Measurements from ENCODE around the gene KRT27. TPM values are rescaled to one million over a fixed set of nuclear protein-coding genes. Genes with fewer than 3 reads are reported as not detected.
A peak's percentile ranks its signal among the peaks of the same experiment; 100 is the strongest.

The KRT27 gene
- total and polyA plus RNA-seq, 12 donors, result 0.34 to 0.56 TPM; not detected in 10

DNA sequence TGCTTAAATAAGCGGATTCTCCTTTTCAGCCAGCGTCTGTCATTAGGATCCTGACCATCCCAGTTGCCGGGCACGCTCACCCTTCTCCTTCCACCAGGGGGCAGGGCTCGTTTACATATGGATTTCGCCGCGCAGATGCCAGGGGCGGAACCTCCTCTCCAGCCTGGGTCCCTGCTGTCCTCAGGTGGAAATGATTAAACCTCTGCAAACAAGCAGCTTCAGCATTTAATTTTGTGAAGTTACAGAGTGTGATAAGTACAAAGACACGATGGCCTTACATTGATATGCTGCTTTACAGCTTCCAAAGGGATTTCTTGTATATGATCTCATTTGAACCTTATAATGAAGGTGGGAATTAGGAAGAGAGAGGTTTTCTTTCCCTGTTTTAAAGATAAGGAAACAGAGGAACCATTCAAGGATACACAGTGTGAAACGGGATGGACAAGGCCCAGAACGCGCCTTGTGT lies 21.3 kb upstream of the KRT27 start:
- Histone ChIP-seq H3K27me3 (peaks cover 55% of the 10 kb centered on the region), H3K9me3 (replicated peaks in 1 of 3) (no peaks in the 10 kb centered on the region), H3K36me3 (replicated peaks in 1 of 2) (no peaks in the 10 kb centered on the region), H3K27ac (no peak overlapping the region), H3K4me3 (no peak overlapping the region), H3K4me1 (replicated peaks in 1 of 2) (no peaks in the 10 kb centered on the region)
- WGBS, 4 donors, result 10 to 12% (median 12%) methylated on average over 13 of the region's 13 CpGs
- no peak for TF ChIP-seq POLR2A (IDR thresholded peaks at IDR 0.05)
- TF ChIP-seq, protein P1, sequence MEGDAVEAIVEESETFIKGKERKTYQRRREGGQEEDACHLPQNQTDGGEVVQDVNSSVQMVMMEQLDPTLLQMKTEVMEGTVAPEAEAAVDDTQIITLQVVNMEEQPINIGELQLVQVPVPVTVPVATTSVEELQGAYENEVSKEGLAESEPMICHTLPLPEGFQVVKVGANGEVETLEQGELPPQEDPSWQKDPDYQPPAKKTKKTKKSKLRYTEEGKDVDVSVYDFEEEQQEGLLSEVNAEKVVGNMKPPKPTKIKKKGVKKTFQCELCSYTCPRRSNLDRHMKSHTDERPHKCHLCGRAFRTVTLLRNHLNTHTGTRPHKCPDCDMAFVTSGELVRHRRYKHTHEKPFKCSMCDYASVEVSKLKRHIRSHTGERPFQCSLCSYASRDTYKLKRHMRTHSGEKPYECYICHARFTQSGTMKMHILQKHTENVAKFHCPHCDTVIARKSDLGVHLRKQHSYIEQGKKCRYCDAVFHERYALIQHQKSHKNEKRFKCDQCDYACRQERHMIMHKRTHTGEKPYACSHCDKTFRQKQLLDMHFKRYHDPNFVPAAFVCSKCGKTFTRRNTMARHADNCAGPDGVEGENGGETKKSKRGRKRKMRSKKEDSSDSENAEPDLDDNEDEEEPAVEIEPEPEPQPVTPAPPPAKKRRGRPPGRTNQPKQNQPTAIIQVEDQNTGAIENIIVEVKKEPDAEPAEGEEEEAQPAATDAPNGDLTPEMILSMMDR (IDR thresholded peaks at IDR 0.05), result peak; percentile 70 to 82 (median 78)
- intact Hi-C loops (cut with DNase I), result loop anchor here (5.0 to 10.0 kb wide), 2 partner anchors 851 to 864 kb away; no protein-coding TSS in a partner anchor
- peak; percentile 66 to 88 (median 77) for DNase-seq

DNA sequence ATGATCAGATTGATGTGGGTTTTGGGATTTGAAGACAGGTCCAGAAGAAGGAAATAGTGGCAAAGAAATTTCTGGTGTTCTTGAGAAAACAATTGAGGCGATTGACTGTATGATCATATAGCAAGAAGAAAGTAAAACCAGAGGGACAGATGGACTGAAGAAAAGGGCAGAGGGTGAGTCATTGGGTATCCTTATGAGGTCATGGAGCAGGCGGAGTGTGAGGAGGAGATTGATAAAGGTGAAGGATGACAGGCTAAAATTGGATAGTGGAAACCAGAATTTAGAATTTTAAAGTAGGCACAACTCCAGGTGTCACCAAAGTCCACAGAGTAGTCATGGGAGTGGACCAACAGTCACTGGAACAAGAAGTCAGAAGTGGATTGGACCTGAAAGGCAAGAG lies 18.8 kb upstream of the KRT27 start:
- WGBS, 4 donors, result 46 to 57% (median 51%) methylated on average over 2 of the region's 2 CpGs
- Histone ChIP-seq H3K4me1 (replicated peaks in 1 of 2) (no peaks in the 10 kb centered on the region), H3K36me3 (replicated peaks in 1 of 2) (no peaks in the 10 kb centered on the region), H3K27ac (no peak overlapping the region), H3K27me3 (peaks cover 42% of the 10 kb centered on the region), H3K9me3 (replicated peaks in 1 of 3) (no peaks in the 10 kb centered on the region), H3K4me3 (no peak overlapping the region)
- no peak for DNase-seq
- TF ChIP-seq, protein P1 (IDR thresholded peaks at IDR 0.05), result no peak
- TF ChIP-seq POLR2A (IDR thresholded peaks at IDR 0.05), result no peak
- intact Hi-C loops (cut with DNase I), result loop anchor here (5.0 to 10.0 kb wide), 2 partner anchors 854 to 866 kb away; no protein-coding TSS in a partner anchor

DNA sequence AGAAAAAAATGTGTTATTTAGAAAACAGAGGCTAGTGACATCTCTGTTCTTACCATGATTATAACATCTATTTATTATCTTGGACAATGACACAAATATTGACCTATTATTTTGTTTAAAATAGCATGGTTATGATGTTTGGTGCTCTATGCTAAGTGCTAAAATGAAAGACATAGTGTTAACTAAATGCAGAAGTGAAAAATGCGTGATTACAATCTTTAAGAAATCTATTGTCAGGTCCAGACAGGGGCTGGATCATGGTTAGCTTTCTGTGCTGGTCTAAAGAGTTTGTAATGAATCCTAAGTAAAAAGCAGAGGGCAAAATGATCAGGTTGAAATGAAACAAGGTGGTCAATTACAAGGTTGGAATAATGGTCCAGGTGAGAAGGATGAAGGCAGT lies 18.0 kb upstream of the KRT27 start:
- no peaks in the 10 kb centered on the region for H3K4me1 ChIP-seq (replicated peaks in 1 of 2)
- no peaks in the 10 kb centered on the region for H3K36me3 ChIP-seq (replicated peaks in 1 of 2)
- no peaks in the 10 kb centered on the region for H3K9me3 ChIP-seq (replicated peaks in 1 of 3)
- H3K27ac ChIP-seq, result no peak overlapping the region
- no peak for DNase-seq
- H3K4me3 ChIP-seq, result no peak overlapping the region
- H3K27me3 ChIP-seq, result peaks cover 40% of the 10 kb centered on the region
- intact Hi-C loops (cut with DNase I), result loop anchor here (5.0 to 10.0 kb wide), 2 partner anchors 854 to 867 kb away; no protein-coding TSS in a partner anchor
- WGBS, 4 donors, result 54 to 71% (median 63%) methylated on average over 1 of the region's 1 CpG
- TF ChIP-seq, protein P1 (IDR thresholded peaks at IDR 0.05), result no peak
- no peak for TF ChIP-seq POLR2A (IDR thresholded peaks at IDR 0.05)

DNA sequence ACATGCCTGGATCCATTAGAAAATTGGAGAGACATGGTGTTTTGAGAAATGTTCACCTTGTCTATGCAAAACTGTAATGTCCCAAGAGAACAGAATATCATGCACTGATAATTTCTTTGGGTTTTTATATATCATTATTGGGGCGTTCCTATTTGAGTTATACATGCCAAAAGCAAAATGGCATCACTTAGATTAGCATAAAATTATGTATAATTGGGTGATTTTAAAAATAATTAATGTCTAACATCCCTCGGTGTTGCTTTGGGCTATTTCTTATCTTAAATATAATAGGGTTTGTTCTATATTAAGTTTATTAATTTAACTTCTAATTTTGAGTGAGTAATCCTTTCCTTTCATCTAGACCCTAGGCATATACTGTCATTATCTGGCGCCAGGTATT lies 17.5 kb upstream of the KRT27 start, which contains the start of gene KRT28:
Gene KRT28 (minus strand): TSS at position 101 of the 400 bp plus-strand sequence. CDS start 66 bp downstream, at position 35.
- intact Hi-C loops (cut with DNase I), result loop anchor here (5.0 to 10.0 kb wide), 3 partner anchors 185 to 867 kb away; no protein-coding TSS in a partner anchor
- no peak for TF ChIP-seq POLR2A (IDR thresholded peaks at IDR 0.05)
- TF ChIP-seq, protein P1 (IDR thresholded peaks at IDR 0.05), result no peak
- Histone ChIP-seq H3K36me3 (replicated peaks in 1 of 2) (no peaks in the 10 kb centered on the region), H3K4me3 (no peak within 1 kb of the TSS), H3K4me1 (replicated peaks in 1 of 2) (no peaks in the 10 kb centered on the region), H3K27ac (no peak within 1 kb of the TSS), H3K27me3 (peaks cover 34% of the 10 kb centered on the region), H3K9me3 (replicated peaks in 1 of 3) (no peaks in the 10 kb centered on the region)
- no peak for DNase-seq
- 62 to 76% (median 64%) methylated on average over 3 of the region's 3 CpGs for WGBS, 4 donors

All from adrenal gland (tissue), 12 donors.